Measurements from ENCODE around the gene MXRA8.
"Not testable (repeated sequence)": the region's sequence is repeated elsewhere in the genome, so short reads cannot be mapped to it uniquely, and the experiment has no call there.

Gene MXRA8

DNA sequence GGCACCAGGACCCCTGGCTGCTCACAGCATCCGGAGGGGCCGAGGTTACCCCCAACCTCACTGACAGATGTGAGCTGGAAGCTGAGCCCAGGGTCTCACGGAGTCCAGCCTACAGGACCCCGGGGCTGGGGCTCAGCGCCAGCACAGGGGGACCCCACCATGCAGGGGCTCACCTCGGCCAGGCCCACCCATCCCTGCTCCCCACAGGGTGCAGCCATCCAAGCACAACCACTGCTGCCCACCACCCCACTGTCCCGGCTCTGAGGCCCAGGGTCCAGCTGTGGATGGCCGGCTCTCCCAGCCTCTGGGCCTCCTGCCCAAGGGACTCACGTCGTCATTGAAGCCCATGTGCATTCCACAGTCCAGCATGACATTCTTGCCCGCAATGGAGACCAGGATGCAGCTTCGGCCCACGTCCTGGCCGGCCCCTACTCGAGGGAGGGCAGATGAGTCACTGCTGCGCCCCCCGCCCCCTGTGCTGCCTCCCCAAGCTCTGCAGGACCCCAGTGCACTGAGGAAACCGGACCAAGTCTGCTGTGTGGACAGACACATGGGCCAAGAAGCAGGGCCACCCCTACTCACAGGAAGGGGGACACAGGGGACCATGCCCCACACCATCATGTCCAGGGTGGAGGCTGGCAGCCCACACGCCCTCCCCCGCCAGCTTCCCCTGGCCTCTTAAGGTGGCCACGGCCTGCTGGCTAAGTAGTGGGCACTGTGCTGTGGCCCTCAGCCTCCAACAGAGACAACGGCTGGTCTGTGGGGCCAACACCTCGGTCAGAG is 37.5 kb downstream of the MXRA8 start:
- DNase-seq (ENCODE audit: low spot score), result no peak

GRCh38 chr1:1319646-1319941 is 38.8 kb downstream of the MXRA8 start:
- DNase-seq (ENCODE audit: low spot score), result no peak

DNA sequence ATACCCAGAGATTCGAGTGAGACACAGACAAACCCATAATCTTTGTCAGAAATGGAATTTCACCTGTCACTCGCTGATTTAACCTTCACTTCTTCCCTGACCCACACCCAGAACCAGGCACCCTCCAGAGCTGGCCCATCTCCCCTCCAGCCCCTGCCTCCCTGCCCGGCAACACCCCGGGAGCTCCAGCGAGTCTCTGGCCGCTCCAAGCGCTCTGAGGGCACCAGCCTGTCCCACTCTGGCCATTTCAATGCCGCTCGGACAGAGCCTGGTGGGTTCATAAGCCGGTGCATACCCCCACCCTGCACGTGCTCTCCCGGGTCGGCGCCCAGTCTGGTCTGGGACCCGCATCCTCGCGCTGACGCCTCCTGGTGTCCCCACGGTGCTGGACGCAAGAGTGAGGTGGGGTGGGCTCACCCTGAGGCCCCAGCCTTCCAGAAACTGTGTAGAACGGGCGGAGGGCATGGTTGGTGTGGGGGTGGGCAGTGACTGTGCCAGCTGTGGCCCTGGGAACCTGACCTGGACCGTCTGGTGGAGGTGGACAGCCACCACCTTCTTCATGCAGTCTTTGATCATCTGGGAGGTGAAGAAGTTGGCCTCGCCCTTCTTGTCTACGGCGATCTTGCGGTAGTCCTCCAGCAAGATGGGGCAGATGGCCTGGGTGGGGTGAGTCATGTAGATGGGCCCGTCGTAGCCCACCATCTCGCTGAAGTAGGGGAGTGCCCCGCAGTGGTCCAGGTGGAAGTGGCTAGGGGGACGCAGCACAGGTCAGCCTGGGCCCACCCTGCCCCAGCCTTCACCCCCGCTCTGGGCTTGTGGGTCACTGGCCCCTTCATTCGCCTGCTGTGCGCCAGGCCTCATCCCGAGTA is 39.3 kb downstream of the MXRA8 start:
- no peak for DNase-seq (ENCODE audit: low spot score)

DNA sequence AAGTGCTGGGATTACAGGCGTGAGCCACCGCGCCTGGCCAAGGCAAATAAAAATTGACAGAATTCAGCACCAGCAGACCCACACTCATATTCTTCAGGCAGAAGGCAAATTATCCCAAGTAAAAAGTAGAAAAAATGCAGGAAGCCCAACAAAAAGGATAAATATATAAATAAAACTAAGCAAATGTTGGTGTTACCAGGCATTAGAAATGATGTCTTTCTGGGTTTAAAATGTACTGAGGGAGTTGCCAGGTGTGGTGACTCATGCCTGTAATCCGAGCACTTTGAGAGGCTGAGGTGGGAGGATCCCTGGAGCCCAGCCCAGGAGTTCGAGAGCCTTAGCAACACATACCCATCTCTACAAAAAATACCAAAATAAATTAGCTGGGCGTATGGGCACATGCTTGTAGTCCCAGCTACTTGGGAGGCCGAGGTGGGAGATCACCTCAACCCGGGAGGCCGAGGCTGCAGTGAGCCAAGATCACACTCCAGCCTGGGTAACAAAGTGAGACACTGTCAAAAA is 40.2 kb downstream of the MXRA8 start:
- DNase-seq (ENCODE audit: low spot score), result peak; percentile 26

DNA sequence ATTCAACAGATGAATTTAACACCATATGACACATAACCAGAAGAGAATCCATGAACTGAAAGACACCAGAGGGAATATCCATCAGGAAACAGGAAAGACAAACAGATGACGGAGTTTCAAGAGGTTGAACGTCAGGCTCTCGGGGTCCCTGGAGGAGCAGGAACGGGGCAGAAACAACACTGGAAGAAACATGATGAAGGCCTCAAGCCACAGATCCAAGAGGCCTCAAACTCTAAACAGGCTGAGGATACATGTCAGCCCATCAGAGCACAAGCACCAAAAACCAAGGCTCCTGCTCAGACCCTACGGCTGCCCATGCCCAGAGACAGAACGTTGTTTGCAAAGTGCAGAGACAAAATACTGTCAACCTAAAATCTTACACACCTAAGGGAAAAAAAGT is 40.9 kb downstream of the MXRA8 start:
- DNase-seq (ENCODE audit: low spot score), result no peak

DNA sequence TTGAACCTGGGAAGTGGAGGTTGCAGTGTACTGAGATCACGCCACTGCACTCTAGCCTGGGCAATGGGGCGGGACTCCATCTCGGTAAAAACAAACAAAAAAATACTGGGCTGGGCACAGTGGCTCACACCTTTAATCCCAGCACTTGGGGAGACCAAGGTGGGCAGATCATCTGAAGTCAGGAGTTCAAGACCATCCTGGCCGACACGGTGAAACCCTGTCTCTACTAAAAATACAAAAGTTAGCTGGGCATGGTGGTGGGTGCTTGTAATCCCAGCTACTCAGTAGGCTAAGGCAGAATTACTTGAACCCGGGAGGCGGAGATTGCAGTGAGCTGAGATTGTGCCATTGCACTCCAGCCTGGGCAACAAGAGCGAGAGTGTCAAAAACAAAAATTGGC is 42.2 kb downstream of the MXRA8 start:
- not testable (repeated sequence) for DNase-seq (ENCODE audit: low spot score)

GRCh38 chr1:1315435-1315954 is 42.9 kb downstream of the MXRA8 start:
- no peak for DNase-seq (ENCODE audit: low spot score)

GRCh38 chr1:1314678-1315335 is 43.5 kb downstream of the MXRA8 start:
- DNase-seq (ENCODE audit: low spot score), result no peak

DNA sequence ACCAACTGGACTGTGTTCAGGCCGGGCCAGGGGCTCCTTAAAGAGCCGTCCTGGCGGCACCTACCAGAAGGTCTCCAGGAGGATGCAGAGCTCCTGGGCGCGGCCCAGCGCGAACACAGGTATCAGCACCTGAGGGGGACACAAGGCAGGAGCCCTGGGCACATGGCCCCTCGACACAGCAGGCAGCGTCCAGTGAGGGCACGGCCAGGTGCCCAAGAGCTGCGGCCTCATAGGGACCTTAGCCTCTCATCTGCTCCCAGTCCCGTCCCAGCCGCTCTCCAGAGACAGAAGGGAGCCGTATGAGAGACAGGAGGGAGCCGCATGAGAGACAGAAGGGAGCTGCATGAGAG is 44.1 kb downstream of the MXRA8 start:
- DNase-seq (ENCODE audit: low spot score), result no peak

DNA sequence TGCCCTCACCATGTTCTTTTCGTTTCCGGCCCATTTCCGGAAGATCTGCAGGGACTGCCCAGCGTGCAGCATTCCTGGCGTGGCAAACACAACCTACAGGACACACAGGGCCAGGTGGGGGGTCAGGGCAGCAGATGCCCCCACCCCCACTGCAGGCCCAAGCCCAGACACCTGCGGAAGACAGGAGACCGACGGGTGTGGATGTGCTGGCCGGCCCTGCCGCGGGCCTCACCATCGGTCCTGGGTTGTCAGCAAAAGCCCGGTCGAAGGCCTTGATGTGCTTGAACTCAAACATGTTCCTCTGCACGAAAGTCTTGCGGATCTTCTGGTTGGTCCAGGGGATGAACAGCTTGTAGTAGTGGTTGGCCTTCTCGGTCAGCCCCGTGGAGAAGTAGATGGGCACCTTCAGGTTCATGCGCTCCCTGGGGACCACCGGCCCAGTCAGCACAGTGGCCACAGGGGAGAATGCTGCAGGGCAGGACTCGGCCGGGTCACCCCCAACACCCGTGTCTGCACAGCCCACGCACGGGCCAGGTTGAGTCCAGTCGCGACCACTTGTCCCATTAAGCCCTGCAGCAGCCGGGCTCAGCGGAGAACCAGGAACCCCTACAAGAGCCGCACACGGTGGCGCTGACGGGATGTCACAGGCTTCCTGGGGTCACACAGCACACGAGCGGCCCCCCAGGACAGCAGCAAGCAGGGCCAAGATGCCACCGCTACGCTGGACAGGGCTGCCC is 44.7 kb downstream of the MXRA8 start:
- DNase-seq (ENCODE audit: low spot score), result no peak

DNA sequence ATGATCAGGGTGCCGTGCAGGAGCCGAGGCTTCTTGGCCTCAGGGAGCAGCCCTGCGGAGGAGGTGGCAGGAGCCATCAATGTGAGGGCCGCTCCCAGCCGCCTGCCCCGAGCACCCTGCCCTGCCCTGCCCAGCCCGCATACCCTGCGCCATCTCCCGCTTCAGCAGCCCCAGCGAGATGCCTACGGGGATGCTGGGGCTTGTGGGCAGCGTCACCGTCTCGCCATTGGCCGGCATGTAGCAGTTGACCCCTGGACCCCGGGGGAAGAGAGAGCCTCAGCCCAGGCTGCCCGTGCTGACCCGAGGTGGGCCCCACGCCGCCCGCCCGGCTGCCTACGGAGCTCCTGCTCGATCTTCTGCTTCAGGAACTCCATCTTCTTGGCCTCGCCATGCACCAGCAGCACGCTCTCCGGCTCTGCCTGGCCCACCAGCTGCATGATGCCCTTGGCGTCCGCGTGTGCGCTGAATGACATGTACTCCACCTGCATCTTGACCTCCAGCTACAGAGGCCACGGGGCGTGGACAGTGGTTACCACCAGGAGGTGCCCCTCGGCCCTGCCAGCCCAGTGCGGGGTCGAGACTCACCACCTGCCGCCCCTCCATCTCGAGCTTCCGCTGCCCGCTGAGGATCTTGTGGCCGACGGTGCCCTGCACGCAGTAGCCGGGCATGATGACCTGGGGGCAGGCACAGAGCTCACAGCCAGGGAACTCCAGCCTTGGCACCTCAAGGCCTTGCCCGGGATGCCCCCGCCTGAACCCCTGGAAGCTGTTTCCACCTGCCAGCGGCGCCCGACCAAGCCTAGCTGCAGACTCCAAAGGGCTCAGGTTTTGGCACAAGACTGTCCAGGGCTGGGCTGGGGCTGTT is 45.7 kb downstream of the MXRA8 start:
- no peak for DNase-seq (ENCODE audit: low spot score)

DNA sequence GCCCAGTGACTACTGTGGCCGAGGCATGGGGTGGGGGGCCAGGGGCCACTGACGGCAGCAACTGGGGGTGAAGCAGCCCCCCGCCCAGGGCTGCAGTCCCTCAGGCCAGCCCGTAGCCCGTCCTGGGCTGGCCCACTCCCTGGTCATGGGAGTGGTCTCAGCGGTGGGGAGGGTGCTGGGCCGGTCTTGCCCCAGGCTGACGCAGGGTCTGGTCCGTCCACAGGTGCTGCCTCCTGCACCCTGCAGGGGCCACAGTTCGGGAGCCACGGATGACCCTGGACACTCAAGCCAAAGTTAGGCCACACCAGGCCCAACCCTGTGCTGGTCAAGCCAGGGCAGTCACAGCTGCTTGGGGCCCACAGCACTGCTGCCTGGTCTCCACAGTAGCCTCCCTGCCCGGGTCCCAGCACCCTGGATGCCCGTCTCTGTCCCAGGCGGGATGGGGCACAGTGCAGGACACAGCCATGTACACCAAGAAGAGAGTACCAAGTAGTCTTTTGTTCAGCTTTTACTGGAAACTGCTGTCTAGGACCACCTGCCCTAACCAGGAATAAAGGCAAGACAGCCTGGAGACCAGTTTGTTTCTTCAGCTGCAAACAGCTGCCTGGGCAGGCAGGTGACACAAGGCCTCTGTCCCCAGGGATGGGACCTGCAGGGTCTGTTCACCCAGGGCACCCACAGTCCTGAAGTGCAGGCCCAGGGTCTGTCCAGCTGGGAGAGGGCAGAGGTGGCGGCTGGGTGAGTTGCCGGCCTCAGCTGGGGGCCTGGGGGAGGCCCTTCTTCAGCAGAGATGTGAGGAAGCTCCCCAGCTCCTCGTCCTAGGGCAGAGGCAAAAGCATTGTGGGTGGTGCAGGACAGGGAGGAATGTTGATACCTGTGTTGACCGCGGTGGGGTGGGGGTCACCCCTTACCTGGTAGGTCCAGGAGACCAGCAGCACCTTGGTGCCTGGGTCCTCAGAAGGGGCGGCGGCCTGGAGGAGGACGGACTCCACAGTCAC is 46.9 kb downstream of the MXRA8 start:
- no peak for DNase-seq (ENCODE audit: low spot score)

DNA sequence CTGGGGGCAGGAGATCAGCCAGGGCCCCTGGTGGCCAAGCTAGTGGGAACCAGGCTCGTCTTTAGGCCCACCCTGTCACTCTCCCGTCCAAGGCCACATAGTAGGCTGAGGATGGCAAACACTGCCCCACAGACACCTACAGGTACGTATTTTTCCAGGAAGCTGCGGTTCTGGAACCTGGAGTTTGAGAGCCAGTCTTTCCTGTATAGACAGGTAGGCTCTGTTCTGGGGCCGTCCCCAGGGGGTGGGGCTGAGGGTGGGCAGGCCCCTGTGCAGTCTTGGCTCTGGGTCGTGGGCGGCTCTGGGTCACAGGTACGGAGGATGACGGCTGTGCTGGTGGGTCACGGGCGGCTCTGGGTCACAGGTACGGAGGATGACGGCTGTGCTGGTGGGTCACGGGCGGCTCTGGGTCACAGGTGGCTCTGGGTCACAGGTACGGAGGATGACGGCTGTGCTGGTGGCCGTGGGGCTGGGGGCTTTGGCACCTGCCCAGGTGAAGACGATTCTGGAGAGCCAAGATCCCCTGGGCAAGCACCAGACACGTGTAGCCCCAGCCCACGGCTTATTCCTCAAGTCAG is 47.8 kb downstream of the MXRA8 start:
- no peak for DNase-seq (ENCODE audit: low spot score)

GRCh38 chr1:1310109-1310385 is 48.3 kb downstream of the MXRA8 start:
- no peak for DNase-seq (ENCODE audit: low spot score)

- DNase-seq (ENCODE audit: low spot score), result no peak
These were observed 48.9 kb downstream of the MXRA8 start for GRCh38 chr1:1309251-1310108.

DNA sequence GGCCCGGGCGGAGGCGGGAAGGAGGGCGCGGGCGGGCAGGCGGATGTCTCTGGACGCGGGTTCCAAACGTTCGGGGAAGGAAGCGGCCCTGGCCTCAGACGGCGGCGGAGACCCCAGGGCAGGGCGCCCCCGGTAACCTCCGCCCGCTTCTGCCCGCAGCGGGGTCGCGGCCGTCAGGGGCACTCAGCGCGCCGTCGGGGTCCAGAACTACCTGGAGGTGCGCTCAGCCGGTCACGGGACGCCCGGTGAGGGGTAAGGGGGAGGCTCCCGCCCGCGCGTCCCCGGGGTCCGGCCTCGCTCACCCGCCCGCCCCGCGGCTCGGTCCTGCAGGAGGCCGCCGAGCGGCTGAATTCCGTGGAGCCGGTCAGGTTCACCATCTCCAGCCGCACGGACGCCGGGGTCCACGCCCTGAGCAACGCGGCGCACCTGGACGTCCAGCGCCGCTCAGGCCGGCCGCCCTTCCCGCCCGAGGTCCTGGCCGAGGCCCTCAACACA is 49.6 kb downstream of the MXRA8 start:
- DNase-seq (ENCODE audit: low spot score), result no peak

GRCh38 chr1:1307923-1308755 is 50.2 kb downstream of the MXRA8 start, which contains the start of the genes ACAP3 and PUSL1:
Gene ACAP3, minus strand, starts transcription at chr1:1307930. Its CDS starts 115 bp downstream, at chr1:1307815.
Gene PUSL1, plus strand, starts transcription at chr1:1308597. Its CDS starts 47 bp downstream, at chr1:1308644.
- DNase-seq (ENCODE audit: low spot score), result peak; percentile 82

All from pons (tissue), 1 donor.